Measurements from ENCODE around the gene FRMD3. TPM values are rescaled to one million over a fixed set of nuclear protein-coding genes. Genes with fewer than 3 reads are reported as not detected.

The FRMD3 gene
- total RNA-seq, 4 donors from 2014 or later: 15.9 to 28.6 (median 20.7) TPM

DNA sequence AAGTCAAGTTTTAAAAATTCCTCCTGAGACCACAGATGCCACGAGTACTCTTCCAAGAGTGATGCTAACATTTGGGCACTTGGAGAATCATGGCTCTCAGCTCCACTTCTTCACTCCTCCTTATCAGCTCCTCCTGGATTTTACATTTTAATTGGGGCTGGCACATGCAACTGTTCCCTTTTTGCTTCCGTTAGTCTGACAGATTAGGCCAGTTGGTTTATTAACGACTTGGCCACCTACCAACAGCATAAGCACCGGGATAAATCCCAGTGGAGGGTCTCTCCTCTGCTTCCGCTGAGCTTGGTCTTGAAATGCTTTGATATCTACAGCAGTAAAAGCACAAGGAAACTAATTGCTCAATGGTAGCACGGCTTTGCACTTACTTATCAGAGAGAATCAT lies 340.6 kb downstream of the FRMD3 start:
- Histone ChIP-seq H3K4me3 (replicated peaks in 1 of 3) (no peak overlapping the region), H3K9me3 (no peaks in the 10 kb centered on the region), H3K27me3 (no peaks in the 10 kb centered on the region), H3K27ac (no peak overlapping the region), H3K4me1 (no peaks in the 10 kb centered on the region), H3K36me3 (no peaks in the 10 kb centered on the region)
- WGBS, 2 donors: 52 to 57% methylated on average over 6 of the region's 6 CpGs
- no peak for DNase-seq
- TF ChIP-seq, protein P1, sequence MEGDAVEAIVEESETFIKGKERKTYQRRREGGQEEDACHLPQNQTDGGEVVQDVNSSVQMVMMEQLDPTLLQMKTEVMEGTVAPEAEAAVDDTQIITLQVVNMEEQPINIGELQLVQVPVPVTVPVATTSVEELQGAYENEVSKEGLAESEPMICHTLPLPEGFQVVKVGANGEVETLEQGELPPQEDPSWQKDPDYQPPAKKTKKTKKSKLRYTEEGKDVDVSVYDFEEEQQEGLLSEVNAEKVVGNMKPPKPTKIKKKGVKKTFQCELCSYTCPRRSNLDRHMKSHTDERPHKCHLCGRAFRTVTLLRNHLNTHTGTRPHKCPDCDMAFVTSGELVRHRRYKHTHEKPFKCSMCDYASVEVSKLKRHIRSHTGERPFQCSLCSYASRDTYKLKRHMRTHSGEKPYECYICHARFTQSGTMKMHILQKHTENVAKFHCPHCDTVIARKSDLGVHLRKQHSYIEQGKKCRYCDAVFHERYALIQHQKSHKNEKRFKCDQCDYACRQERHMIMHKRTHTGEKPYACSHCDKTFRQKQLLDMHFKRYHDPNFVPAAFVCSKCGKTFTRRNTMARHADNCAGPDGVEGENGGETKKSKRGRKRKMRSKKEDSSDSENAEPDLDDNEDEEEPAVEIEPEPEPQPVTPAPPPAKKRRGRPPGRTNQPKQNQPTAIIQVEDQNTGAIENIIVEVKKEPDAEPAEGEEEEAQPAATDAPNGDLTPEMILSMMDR (IDR thresholded peaks at IDR 0.05): no peak
- no peak for TF ChIP-seq POLR2A (IDR thresholded peaks at IDR 0.05)
- intact Hi-C loops (cut with DNase I): no loop called here

DNA sequence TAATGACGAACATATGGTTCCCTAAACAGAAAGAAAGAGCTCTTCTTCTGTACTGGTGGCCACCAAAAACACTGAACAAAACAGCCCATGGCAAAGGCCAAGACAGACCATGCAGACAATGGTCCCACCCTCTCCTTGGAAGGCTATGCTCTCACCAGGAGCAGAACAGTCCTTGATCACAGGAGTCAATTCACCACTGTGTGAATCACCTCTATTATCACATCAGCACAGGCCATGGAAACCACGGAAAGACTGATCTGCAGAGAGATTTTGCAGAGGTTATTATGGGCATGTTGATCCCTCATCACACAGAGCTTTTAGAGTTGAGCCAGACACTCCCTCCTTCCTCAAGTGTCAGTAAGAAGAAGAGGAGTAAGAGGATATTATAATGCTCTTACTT lies 341.3 kb downstream of the FRMD3 start:
- no peaks in the 10 kb centered on the region for H3K4me1 ChIP-seq
- H3K4me3 ChIP-seq (replicated peaks in 1 of 3): no peak overlapping the region
- WGBS, 2 donors: 75 to 93% methylated on average over 2 of the region's 2 CpGs
- no peaks in the 10 kb centered on the region for H3K36me3 ChIP-seq
- DNase-seq: no peak
- intact Hi-C loops (cut with DNase I): no loop called here
- no peaks in the 10 kb centered on the region for H3K9me3 ChIP-seq
- no peak for TF ChIP-seq POLR2A (IDR thresholded peaks at IDR 0.05)
- TF ChIP-seq, protein P1 (IDR thresholded peaks at IDR 0.05): no peak
- no peaks in the 10 kb centered on the region for H3K27me3 ChIP-seq
- no peak overlapping the region for H3K27ac ChIP-seq

Small RNA genes lying within 50 kb of the gene (small RNA-seq; reads per million reads assigned to genes)
- gene AL137847.3 (not detected), gene RN7SKP242 (not detected), gene RNU4-29P (not detected)

Other genes with a start within 250 kb of the FRMD3 start
- gene IDNK, start 84.7 kb upstream of the FRMD3 start, total RNA-seq: 10 to 100 TPM in 2 of 4 donors, 1 to 10 TPM in 2; 7.4 to 17.2 (median 9.4) TPM
- 100 to 1,000 TPM; 111 to 159 (median 123) TPM for gene UBQLN1, start 169.6 kb upstream of the FRMD3 start, total RNA-seq

Measured in thyroid gland (tissue), 4 donors.